Activated naive CD8-positive, alpha-beta T cell treated with anti-CD3 and anti-CD28 coated beads, Interleukin-2, amount 10 ng/mL, durations not matched to agents 7 days and 5 days (primary cell): ENCODE data around the gene ZC3H12A. TPM values are rescaled to one million over a fixed set of nuclear protein-coding genes. Genes with fewer than 3 reads are reported as not detected.

ENCODE experiments used
- ATAC-seq: fragments of 150-1000 bp; cut with Tn5 transposase; one replicate; pipeline ENCODE4 v1.10.0; 2021; ENCODE audit warnings: low read depth, moderate library complexity
- POLR2A ChIA-PET: fragments of 350-600 bp; sonication (Branson Sonifier 250); formaldehyde crosslinking; loops from one replicate; lab custom pipeline; 2021; ENCODE audit warnings: antibody characterized with exemption; lab: Charles Lee
- DNase-seq: peaks from one replicate; pipeline ENCODE4 v3.0.0; 2021
- H3K27ac Mint-ChIP-seq: one replicate; pipeline ENCODE4 v1.8.0; 2022; ENCODE audit warnings: mild to moderate bottlenecking, mixed read lengths
- H3K27me3 Mint-ChIP-seq: one replicate; pipeline ENCODE4 v1.8.0; 2022; ENCODE audit warnings: mild to moderate bottlenecking, moderate library complexity, mixed read lengths
- H3K36me3 Mint-ChIP-seq: one replicate; pipeline ENCODE4 v1.8.0; 2021; ENCODE audit warnings: mild to moderate bottlenecking, mixed read lengths
- H3K4me1 Mint-ChIP-seq: one replicate; pipeline ENCODE4 v1.8.0; 2021; ENCODE audit warnings: mixed read lengths
- H3K4me3 Mint-ChIP-seq: one replicate; pipeline ENCODE4 v1.8.0; 2022; ENCODE audit warnings: mild to moderate bottlenecking, moderate library complexity, mixed read lengths
- H3K9me3 Mint-ChIP-seq: one replicate; pipeline ENCODE4 v1.8.0; 2021; ENCODE audit warnings: mixed read lengths
- total RNA-seq, 2 experiments: library from RNA; stranded (reverse); gene quantifications; one replicate each; pipeline ENCODE4 v1.2.3, GENCODE V29; 2021

Gene ZC3H12A
- total RNA-seq, 2 experiments from 2014 or later: 31.0 to 34.6 TPM

GRCh38 chr1:37442139-37442538 is 32.2 kb upstream of the ZC3H12A start:
- DNase-seq: no peak
- no peak for ATAC-seq
- no peaks in the 10 kb centered on the region for H3K9me3 Mint-ChIP-seq
- no peak overlapping the region for H3K27ac Mint-ChIP-seq
- POLR2A ChIA-PET: no interaction called here
- H3K27me3 Mint-ChIP-seq: peaks cover 22% of the 10 kb centered on the region
- H3K4me1 Mint-ChIP-seq: no peaks in the 10 kb centered on the region
- H3K36me3 Mint-ChIP-seq: no peaks in the 10 kb centered on the region
- H3K4me3 Mint-ChIP-seq: no peak overlapping the region

GRCh38 chr1:37442644-37443043 is 31.7 kb upstream of the ZC3H12A start:
- Mint-ChIP-seq H3K4me3 (no peak overlapping the region), H3K36me3 (no peaks in the 10 kb centered on the region), H3K4me1 (no peaks in the 10 kb centered on the region), H3K27me3 (peaks cover 22% of the 10 kb centered on the region), H3K9me3 (no peaks in the 10 kb centered on the region), H3K27ac (no peak overlapping the region)
- no peak for ATAC-seq
- POLR2A ChIA-PET: no interaction called here
- no peak for DNase-seq

- no peak for ATAC-seq
- H3K27ac Mint-ChIP-seq: no peak overlapping the region
- no peaks in the 10 kb centered on the region for H3K36me3 Mint-ChIP-seq
- H3K4me1 Mint-ChIP-seq: peaks cover 9% of the 10 kb centered on the region
- H3K4me3 Mint-ChIP-seq: no peak overlapping the region
- H3K27me3 Mint-ChIP-seq: peaks cover 20% of the 10 kb centered on the region
- POLR2A ChIA-PET: no interaction called here
- DNase-seq: no peak
- no peaks in the 10 kb centered on the region for H3K9me3 Mint-ChIP-seq
These were observed 27.5 kb upstream of the ZC3H12A start for GRCh38 chr1:37446874-37447273.

- DNase-seq (no peak), ATAC-seq (no peak)
- Mint-ChIP-seq H3K4me3 (no peak overlapping the region), H3K4me1 (peaks cover 9% of the 10 kb centered on the region), H3K27me3 (peaks cover 11% of the 10 kb centered on the region), H3K27ac (peak overlapping the region; percentile 27), H3K36me3 (no peaks in the 10 kb centered on the region), H3K9me3 (no peaks in the 10 kb centered on the region)
- POLR2A ChIA-PET: interaction anchor here (1.0 kb wide), 1 partner anchor 31 kb away, joined by 3 read pairs; no protein-coding TSS in a partner anchor
These were observed 26.2 kb upstream of the ZC3H12A start for GRCh38 chr1:37448185-37448584.

GRCh38 chr1:37448691-37449417 is 25.5 kb upstream of the ZC3H12A start:
- no peak overlapping the region for H3K4me3 Mint-ChIP-seq
- DNase-seq (no peak), ATAC-seq (no peak)

GRCh38 chr1:37449936-37450335 is 24.4 kb upstream of the ZC3H12A start:
- POLR2A ChIA-PET: interaction anchor here (1.0 kb wide), 1 partner anchor 65 kb away, joined by 4 read pairs; the partner anchor contains the start of gene MEAF6
- H3K4me1 Mint-ChIP-seq: peaks cover 14% of the 10 kb centered on the region
- no peaks in the 10 kb centered on the region for H3K36me3 Mint-ChIP-seq
- H3K4me3 Mint-ChIP-seq: peak overlapping the region; percentile 25
- H3K27ac Mint-ChIP-seq: peak overlapping the region; percentile 11
- H3K27me3 Mint-ChIP-seq: peaks cover 11% of the 10 kb centered on the region
- peak; percentile 51 for ATAC-seq
- no peak for DNase-seq
- H3K9me3 Mint-ChIP-seq: no peaks in the 10 kb centered on the region

More at GRCh38 chr1:37448691-37449417, 25.5 kb upstream of the ZC3H12A start:
- Mint-ChIP-seq H3K4me1 (peaks cover 9% of the 10 kb centered on the region), H3K27ac (no peak overlapping the region), H3K9me3 (no peaks in the 10 kb centered on the region), H3K27me3 (peaks cover 11% of the 10 kb centered on the region), H3K36me3 (no peaks in the 10 kb centered on the region)
- POLR2A ChIA-PET: interaction anchor here (1.0 kb wide), 1 partner anchor 31 kb away, joined by 3 read pairs; no protein-coding TSS in a partner anchor

GRCh38 chr1:37452416-37452815 is 22.0 kb upstream of the ZC3H12A start:
- peaks cover 16% of the 10 kb centered on the region for H3K4me1 Mint-ChIP-seq
- POLR2A ChIA-PET: interaction anchor here (0.8 kb wide), 1 partner anchor 35 kb away, joined by 3 read pairs; no protein-coding TSS in a partner anchor
- ATAC-seq (no peak), DNase-seq (no peak)
- peaks cover 2% of the 10 kb centered on the region for H3K27me3 Mint-ChIP-seq
- no peak overlapping the region for H3K27ac Mint-ChIP-seq
- H3K36me3 Mint-ChIP-seq: no peaks in the 10 kb centered on the region
- H3K4me3 Mint-ChIP-seq: no peak overlapping the region
- H3K9me3 Mint-ChIP-seq: no peaks in the 10 kb centered on the region

- Mint-ChIP-seq H3K9me3 (no peaks in the 10 kb centered on the region), H3K27ac (peak overlapping the region; percentile 5), H3K4me3 (no peak overlapping the region), H3K27me3 (no peaks in the 10 kb centered on the region), H3K4me1 (peaks cover 16% of the 10 kb centered on the region), H3K36me3 (no peaks in the 10 kb centered on the region)
- ATAC-seq (no peak), DNase-seq (no peak)
- POLR2A ChIA-PET: interaction anchor here (0.5 to 4.0 kb wide), 6 partner anchors 9 to 333 kb away, joined by 3 to 27 read pairs (median 4); no protein-coding TSS in a partner anchor
These were observed 20.7 kb upstream of the ZC3H12A start for GRCh38 chr1:37453647-37454046.

- Mint-ChIP-seq H3K36me3 (no peaks in the 10 kb centered on the region), H3K4me1 (peaks cover 9% of the 10 kb centered on the region), H3K4me3 (no peak overlapping the region), H3K27me3 (no peaks in the 10 kb centered on the region), H3K27ac (no peak overlapping the region), H3K9me3 (no peaks in the 10 kb centered on the region)
- ATAC-seq (no peak), DNase-seq (no peak)
- POLR2A ChIA-PET: interaction anchor here (2.0 to 4.0 kb wide), 2 partner anchors 20 to 31 kb away, joined by 10 to 27 read pairs; no protein-coding TSS in a partner anchor
These were observed 18.9 kb upstream of the ZC3H12A start for GRCh38 chr1:37455516-37455915.

- Mint-ChIP-seq H3K36me3 (no peaks in the 10 kb centered on the region), H3K27me3 (no peaks in the 10 kb centered on the region), H3K4me1 (peaks cover 9% of the 10 kb centered on the region), H3K4me3 (no peak overlapping the region), H3K27ac (no peak overlapping the region), H3K9me3 (no peaks in the 10 kb centered on the region)
- POLR2A ChIA-PET: interaction anchor here (4.0 kb wide), 2 partner anchors 21 to 30 kb away, joined by 17 to 27 read pairs; no protein-coding TSS in a partner anchor
- DNase-seq (no peak), ATAC-seq (no peak)
These were observed 17.8 kb upstream of the ZC3H12A start for GRCh38 chr1:37456614-37457013.

- peaks cover 9% of the 10 kb centered on the region for H3K4me1 Mint-ChIP-seq
- DNase-seq (no peak), ATAC-seq (no peak)
- H3K9me3 Mint-ChIP-seq: no peaks in the 10 kb centered on the region
- POLR2A ChIA-PET: interaction anchor here (1.0 to 4.0 kb wide), 4 partner anchors 14 to 29 kb away, joined by 3 to 17 read pairs (median 4); partner anchors contain the start of gene ZC3H12A
- no peak overlapping the region for H3K4me3 Mint-ChIP-seq
- no peak overlapping the region for H3K27ac Mint-ChIP-seq
- H3K27me3 Mint-ChIP-seq: no peaks in the 10 kb centered on the region
- no peaks in the 10 kb centered on the region for H3K36me3 Mint-ChIP-seq
These were observed 15.8 kb upstream of the ZC3H12A start for GRCh38 chr1:37458551-37458950.

- DNase-seq: no peak
- no peak overlapping the region for H3K4me3 Mint-ChIP-seq
- H3K9me3 Mint-ChIP-seq: no peaks in the 10 kb centered on the region
- no peak overlapping the region for H3K27ac Mint-ChIP-seq
- no peak for ATAC-seq
- H3K27me3 Mint-ChIP-seq: no peaks in the 10 kb centered on the region
- H3K4me1 Mint-ChIP-seq: peaks cover 2% of the 10 kb centered on the region
- POLR2A ChIA-PET: interaction anchor here (0.7 kb wide), 1 partner anchor 13 kb away, joined by 3 read pairs; no protein-coding TSS in a partner anchor
- no peaks in the 10 kb centered on the region for H3K36me3 Mint-ChIP-seq
These were observed 12.5 kb upstream of the ZC3H12A start for GRCh38 chr1:37461698-37462436.

GRCh38 chr1:37464443-37464842 is 9.9 kb upstream of the ZC3H12A start:
- Mint-ChIP-seq H3K36me3 (no peaks in the 10 kb centered on the region), H3K27me3 (no peaks in the 10 kb centered on the region), H3K4me1 (peaks cover 4% of the 10 kb centered on the region), H3K27ac (no peak overlapping the region), H3K4me3 (no peak overlapping the region), H3K9me3 (no peaks in the 10 kb centered on the region)
- POLR2A ChIA-PET: no interaction called here
- no peak for DNase-seq
- ATAC-seq: no peak
